Lower leg skin (tissue), 4 donors: ENCODE results near the gene CFAP74. TPM values are rescaled to one million over a fixed set of nuclear protein-coding genes. Genes with fewer than 3 reads are reported as not detected.

Source experiments
- DNase-seq, 2 donors: peaks; one replicate each; pipeline ENCODE4 v3.0.0-alpha.2; 2019; ENCODE audit warnings: low spot score in 2 of 2
- H3K4me3 ChIP-seq: fragments of 200-600 bp; sonication (generic); 2 replicates; pipeline ENCODE4 v1.5.1; 2017; ENCODE audit warnings: mild to moderate bottlenecking, low read depth; ENCODE audit not compliant: poor library complexity, severe bottlenecking
- CTCF ChIP-seq, 3 donors: fragments of 450-650 bp; IDR thresholded peaks; one replicate each; pipeline ENCODE4 v1.5.1; 2016; ENCODE audit warnings: antibody characterized with exemption in 3 of 3, mild to moderate bottlenecking in 3 of 3, moderate library complexity in 2 of 3
- POLR2A ChIP-seq, 2 donors: fragments of 450-650 bp; IDR thresholded peaks; one replicate each; pipeline ENCODE4 v1.6.1; 2016 to 2017; ENCODE audit warnings: antibody characterized with exemption in 2 of 2, mild to moderate bottlenecking in 1 of 2, moderate library complexity in 1 of 2
- WGBS, 2 donors: methylation state at CpG; one replicate each; pipeline ENCODE4 v1.1.5; 2018; 5-methylcytosine and 5-hydroxymethylcytosine counted together
- intact Hi-C: fragments of 100-400 bp; cut with DNase I; formaldehyde crosslinking; loops from one replicate; pipeline ENCODE4 v1.15.0; 2023; ENCODE audit warnings: low total_unique reads
- total RNA-seq, 4 donors: library from RNA; depleted of rRNA; stranded (reverse); fragments of >200 nt; gene quantifications; one replicate each; pipeline ENCODE4 v1.1.0, GENCODE V29; 2016

CFAP74 gene
- total RNA-seq, 4 donors from 2014 or later, result 0.10 TPM; not detected in 3

GRCh38 chr1:1903224-1903623 lies 100.4 kb downstream of the CFAP74 start:
- TF ChIP-seq CTCF (IDR thresholded peaks at IDR 0.05) (no peak), POLR2A (IDR thresholded peaks at IDR 0.05) (no peak)
- no peak overlapping the region for H3K4me3 ChIP-seq
- intact Hi-C loops, result loop anchor here (10.0 kb wide), 1 partner anchor 148 kb away; no protein-coding TSS in a partner anchor
- WGBS, 2 donors, result 98% methylated on average over 12 of the region's 12 CpGs
- no peak for DNase-seq

- no peak for DNase-seq
- intact Hi-C loops, result loop anchor here (10.0 kb wide), 1 partner anchor 147 kb away; no protein-coding TSS in a partner anchor
- WGBS, 2 donors, result 64 to 79% methylated on average over 5 to 13 of the region's 13 CpGs
Observed at GRCh38 chr1:1901641-1902294, 101.8 kb downstream of the CFAP74 start.

GRCh38 chr1:1900883-1901640 lies 102.5 kb downstream of the CFAP74 start:
- WGBS, 2 donors, result 68 to 72% methylated on average over 8 to 12 of the region's 14 CpGs
- DNase-seq, result no peak
- no peak overlapping the region for H3K4me3 ChIP-seq
- TF ChIP-seq POLR2A (IDR thresholded peaks at IDR 0.05) (no peak), CTCF (IDR thresholded peaks at IDR 0.05) (no peak)
- intact Hi-C loops, result loop anchor here (10.0 kb wide), 1 partner anchor 146 kb away; no protein-coding TSS in a partner anchor

More at GRCh38 chr1:1901641-1902294, 101.8 kb downstream of the CFAP74 start:
- no peak overlapping the region for H3K4me3 ChIP-seq
- TF ChIP-seq POLR2A (IDR thresholded peaks at IDR 0.05) (no peak), CTCF (IDR thresholded peaks at IDR 0.05) (no peak)

GRCh38 chr1:1899967-1900327 lies 103.6 kb downstream of the CFAP74 start:
- intact Hi-C loops, result loop anchor here (10.0 kb wide), 2 partner anchors 115 to 145 kb away; no protein-coding TSS in a partner anchor
- no peak for DNase-seq
- no peak for TF ChIP-seq CTCF (IDR thresholded peaks at IDR 0.05)
- TF ChIP-seq POLR2A (IDR thresholded peaks at IDR 0.05), result no peak
- H3K4me3 ChIP-seq, result no peak overlapping the region
- WGBS, 2 donors, result 86 to 91% methylated on average over 9 of the region's 9 CpGs

- WGBS, 2 donors, result 70 to 72% methylated on average over 11 to 14 of the region's 16 CpGs
- H3K4me3 ChIP-seq, result no peak overlapping the region
- TF ChIP-seq POLR2A (IDR thresholded peaks at IDR 0.05) (no peak), CTCF (IDR thresholded peaks at IDR 0.05) (no peak)
- intact Hi-C loops, result loop anchor here (10.0 kb wide), 1 partner anchor 115 kb away; no protein-coding TSS in a partner anchor
- no peak for DNase-seq
Observed at GRCh38 chr1:1899266-1899966, 104.2 kb downstream of the CFAP74 start.
